ENCODE measurements around the gene TRMT2A.

The TRMT2A gene

DNA sequence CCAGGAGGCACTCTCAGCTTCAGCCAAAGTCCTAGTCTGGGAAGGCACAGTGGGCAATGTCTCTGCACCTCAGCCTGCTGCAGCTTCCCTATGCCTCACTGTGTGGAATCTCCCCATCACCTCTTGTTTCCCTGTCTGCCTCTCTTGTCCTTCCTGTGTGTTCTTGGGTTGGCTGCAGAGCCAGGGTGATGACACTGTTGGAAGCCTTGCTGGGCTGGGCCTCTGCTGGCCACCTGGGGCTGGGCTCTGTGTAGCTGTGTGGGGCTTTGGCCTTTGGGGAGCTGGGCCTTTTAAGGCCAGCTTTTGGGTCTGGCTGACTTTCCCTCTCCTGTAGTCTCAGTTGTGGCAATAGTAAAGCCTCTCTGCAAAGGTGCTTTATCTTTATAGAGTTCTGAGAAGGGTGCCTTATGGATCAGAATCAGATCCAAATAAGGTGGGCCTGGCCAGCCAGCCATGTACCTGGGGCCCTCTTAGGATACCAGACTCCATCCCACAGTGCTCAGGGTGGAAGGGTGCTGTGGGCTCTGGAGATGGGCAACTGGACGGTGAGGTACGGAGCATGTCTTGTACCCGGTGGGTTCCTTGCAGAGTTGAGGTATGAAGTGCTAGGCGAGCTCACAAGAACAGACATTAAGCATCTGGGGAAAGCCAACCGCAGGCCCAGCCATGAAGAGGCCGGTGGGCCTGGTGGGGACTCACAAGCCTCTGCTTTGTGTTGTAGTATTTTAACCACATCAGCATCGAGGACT lies 11.4 kb downstream of the TRMT2A start:
- DNase-seq (ENCODE audit: low read depth in 2 of 2) = no peak

DNA sequence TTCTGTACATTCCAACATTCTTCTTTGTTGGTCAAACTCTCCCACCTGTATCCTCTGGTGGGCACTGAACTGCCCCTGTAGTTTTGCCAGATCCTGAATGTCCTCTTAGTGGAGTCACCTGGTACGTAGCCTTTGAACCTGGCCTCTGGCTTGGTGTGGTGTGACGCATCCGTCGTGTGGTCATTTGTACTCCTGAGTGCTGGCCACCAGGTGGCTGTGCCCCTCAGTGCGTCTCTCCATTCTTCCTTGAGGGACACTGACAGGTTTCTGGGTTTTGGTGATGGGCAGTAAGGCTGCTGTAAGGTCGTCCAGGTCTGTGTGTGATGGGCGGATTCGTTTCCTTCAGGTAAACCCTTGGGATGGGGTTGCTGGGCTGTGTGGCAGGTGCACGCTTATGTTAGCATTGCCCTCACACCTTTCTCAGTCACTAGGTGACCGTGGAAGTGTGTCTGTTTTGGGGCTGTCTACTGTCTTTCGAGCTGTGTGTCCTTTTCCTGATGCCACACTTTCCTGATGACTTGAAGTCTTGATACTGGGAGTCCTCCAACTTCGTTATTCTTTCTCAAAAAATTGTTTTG lies 14.7 kb downstream of the TRMT2A start:
- no peak for DNase-seq (ENCODE audit: low read depth in 2 of 2)

DNA sequence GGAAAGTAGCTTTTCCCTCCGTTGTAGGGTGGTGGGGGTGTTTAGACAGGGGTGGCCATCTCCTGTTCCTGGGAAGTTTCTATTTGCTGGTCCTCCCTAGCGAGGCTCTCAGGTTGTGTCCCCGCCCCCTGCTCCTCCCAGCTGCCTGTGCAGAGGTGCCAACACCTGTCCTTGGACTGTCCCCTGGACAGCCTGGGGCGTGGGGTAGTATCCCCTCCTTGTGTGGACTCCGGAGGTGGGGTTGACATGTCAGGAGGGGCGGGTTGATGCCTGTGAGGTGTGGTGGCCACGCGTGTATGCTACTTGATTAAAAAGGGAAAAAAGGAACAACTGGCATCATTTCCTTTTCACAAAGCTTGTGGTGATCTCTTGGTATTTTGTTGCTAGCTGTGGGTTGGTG lies 15.4 kb downstream of the TRMT2A start:
- no peak for DNase-seq (ENCODE audit: low read depth in 2 of 2)

GRCh38 chr22:20099099-20099711 lies 17.8 kb downstream of the TRMT2A start:
- no peak for DNase-seq (ENCODE audit: low read depth in 2 of 2)

DNA sequence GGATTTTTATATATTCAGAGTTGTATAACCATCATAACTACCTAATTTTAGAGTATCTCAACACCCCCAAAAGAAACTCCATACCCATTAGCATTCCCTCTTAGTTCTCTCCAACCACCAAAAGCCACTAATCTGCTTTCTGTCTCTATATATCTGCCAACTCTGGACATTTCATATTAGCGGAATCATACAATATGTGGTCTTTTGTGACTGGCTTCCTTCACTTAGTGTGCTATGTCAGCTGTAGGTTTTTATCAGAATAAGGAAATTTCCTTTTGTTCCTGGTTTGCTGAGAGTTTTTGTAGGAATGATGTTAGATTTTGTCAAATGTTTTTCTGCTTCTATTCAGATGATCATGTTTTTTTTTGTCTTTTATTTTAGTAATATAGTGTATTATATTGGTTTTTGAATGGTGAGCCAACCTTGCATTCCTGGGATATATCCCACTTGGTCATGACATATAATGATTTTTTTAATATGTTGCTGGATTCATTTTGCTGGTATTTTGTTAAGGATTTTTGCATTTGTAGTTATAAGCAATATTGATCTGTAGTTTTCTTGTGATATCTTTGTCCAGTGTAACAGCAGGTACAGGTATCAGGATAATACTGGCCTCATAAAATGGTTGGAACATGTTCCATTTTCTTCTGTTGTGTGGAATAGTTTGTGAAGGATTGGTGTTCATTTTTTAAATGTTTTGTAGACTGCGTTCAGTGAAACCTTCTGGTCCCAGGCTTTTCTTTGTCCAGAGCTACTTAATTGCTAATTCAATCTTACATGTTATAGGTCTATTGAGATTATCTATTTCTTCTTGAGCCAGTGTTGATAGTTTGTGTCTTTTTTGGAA lies 20.2 kb downstream of the TRMT2A start:
- no peak for DNase-seq (ENCODE audit: low read depth in 2 of 2)

- DNase-seq (ENCODE audit: low read depth in 2 of 2) = no peak
Observed at GRCh38 chr22:20095521-20095920, 21.5 kb downstream of the TRMT2A start.

DNA sequence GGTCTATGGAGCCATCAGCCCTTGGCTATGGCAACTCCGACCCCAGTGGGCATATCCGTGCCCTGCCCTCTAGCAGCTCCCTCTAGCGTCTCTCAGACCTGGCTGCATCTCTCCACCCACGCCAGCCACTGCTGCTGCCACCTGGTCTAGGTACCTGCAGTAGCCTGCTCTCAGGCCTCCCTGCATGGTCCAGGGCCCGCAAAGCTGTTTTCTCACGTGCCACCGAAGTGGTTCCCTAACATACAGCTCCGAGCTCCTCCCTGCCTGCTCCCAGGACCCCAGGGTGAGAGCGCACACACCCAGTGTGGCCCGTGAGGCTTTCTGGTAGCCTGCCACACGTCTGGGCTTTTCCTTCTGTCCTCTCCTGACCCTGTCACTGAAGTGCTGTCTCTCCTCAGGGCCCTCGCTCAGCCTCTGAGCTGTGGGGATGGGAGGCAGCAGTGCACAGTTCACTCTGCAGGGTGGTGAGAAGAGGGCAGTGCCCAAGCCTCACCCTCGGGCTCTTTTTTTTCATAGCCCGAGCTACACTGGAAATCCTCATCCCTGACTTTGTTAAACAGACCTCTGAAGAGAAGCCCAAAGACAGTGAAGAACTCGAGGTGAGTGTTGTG lies 22.7 kb downstream of the TRMT2A start:
- no peak for DNase-seq (ENCODE audit: low read depth in 2 of 2)

DNA sequence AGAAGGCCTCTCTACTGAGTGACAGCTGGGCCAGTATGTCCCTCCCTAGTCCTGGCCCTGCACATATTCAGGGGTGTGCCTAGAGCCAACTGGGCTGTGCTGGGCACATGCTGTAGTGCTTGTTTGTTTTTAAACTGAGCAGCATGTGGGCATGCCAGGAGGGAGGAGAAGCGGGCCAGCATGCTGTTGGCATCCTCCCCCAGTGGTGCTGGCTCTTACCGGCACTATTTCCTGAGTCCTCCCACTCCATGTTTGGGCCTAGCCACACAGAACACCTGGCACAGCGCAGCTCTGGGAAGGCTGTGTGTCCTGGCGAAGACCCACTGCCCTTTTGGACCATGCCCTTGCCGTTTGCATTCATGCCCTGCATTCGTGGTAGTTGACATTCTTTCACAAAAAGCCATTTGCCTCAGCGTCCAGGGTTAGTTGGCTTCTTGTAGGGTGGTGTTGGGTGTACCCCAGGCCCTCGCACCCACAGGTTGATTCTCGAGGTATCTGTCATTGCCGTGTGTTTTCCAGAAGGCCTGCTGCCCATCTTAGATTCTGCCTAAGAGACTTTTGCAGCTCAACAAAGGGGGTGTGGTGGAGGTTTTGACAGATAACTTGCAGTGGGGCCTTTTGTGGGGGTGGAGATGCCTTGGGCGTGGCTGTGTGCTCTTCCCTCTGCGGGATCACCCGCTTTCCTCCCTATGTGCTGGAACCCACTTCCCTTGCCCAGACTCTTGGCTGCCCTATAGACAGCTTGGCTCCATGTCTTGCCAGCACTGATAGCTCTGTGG lies 23.4 kb downstream of the TRMT2A start:
- DNase-seq (ENCODE audit: low read depth in 2 of 2) = no peak

DNA sequence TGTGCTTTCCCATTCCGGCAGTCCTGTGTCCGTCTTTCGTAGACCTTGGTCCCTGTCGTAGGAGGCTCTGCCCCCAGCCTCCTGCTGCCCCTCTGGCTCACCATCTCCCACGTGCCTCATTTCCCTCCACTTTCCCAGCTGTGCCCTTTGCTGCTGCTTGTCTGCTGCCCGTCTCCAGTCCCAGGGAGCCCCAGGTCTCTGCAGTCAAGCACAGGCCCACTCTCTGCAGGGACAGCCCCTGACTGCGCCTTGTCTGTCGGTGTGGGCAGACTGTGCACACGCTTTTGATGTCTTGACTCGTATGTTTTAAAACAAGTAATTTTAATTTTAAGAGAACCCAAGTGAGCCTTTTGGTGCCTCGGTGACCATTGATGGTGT lies 24.6 kb downstream of the TRMT2A start:
- DNase-seq (ENCODE audit: low read depth in 2 of 2) = no peak

GRCh38 chr22:20091690-20092476 lies 25.1 kb downstream of the TRMT2A start:
- no peak for DNase-seq (ENCODE audit: low read depth in 2 of 2)

- DNase-seq (ENCODE audit: low read depth in 2 of 2) = no peak
Observed at GRCh38 chr22:20090730-20091240, 26.2 kb downstream of the TRMT2A start.

DNA sequence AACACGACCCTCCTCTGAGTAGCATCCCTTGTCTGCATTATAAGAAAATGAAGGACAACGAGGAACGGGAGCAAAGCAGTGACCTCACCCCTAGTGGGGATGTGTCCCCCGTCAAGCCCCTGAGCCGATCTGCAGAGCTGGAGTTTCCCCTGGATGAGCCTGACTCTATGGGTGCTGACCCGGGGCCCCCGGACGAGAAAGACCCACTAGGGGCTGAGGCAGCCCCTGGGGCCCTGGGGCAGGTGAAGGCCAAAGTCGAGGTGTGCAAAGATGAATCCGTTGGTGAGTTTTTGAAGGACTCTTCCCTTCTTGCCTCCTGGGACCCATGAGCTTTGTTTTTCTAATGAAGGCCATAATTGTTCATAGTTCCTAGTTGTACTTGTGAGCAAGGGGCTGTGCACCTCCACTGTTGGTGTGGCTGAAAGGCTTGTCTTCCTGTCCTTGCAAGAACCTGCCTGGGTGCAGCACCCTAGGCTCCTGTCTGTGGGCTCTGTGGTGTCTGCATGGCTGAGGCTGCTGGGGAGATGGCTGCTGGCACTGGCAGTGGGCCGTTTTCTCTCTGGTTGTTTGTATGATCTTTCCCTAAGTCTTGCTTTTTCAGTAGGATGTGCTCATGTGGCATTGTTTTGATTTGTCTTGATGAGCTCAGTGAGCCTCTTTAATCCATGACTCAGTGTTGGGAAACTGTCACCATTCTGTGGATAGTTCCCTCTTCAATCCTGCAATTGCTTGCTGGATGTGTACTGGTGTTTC lies 26.9 kb downstream of the TRMT2A start:
- DNase-seq (ENCODE audit: low read depth in 2 of 2) = no peak

- DNase-seq (ENCODE audit: low read depth in 2 of 2) = no peak
Observed at GRCh38 chr22:20089226-20089976, 27.6 kb downstream of the TRMT2A start.

DNA sequence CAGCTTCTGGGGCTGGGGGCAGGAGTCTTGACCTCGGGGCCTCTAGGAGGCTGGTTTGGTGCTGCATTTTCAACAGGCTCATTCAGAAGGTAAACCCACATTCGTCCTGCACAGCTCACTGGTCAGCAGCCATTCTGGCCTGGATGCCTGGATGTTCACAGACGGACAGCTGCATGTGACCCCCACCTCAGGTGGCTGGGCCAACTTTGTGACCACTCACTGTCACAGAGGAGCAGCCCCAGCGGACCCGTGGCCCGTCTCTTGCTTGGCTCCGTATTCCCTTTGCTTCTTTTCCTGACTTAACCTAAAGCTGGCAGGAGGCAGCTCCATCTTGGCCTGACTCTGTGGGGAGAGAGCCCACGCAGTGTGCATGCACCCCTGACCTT lies 28.8 kb downstream of the TRMT2A start:
- DNase-seq (ENCODE audit: low read depth in 2 of 2) = no peak

- no peak for DNase-seq (ENCODE audit: low read depth in 2 of 2)
Observed at GRCh38 chr22:20087319-20088262, 29.4 kb downstream of the TRMT2A start.

GRCh38 chr22:20086763-20087162 lies 30.3 kb downstream of the TRMT2A start:
- DNase-seq (ENCODE audit: low read depth in 2 of 2) = no peak

GRCh38 chr22:20086101-20086599 lies 30.9 kb downstream of the TRMT2A start:
- no peak for DNase-seq (ENCODE audit: low read depth in 2 of 2)
